ENCODE measurements around the gene C1orf105.

C1orf105 gene

DNA sequence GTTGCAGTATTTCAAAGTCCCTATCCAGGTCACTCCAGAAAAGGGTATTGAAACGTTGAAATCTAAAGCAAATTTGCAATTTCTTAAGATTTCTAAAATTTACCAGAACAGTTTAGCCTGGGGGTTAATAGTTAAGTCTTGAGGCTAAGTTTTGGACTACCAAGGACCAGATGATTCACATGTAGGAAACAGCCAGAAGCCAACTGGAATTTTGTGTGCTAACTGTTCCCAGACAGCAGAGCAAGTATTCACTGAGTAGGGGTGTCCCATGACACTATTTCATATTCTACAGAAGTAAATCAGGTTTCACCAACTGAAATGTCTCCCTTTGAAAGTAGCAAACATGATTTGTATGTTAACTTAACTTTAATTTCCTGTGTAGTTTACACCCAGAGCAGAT, 11.5 kb upstream of the C1orf105 start:
- TF ChIP-seq, protein P1, sequence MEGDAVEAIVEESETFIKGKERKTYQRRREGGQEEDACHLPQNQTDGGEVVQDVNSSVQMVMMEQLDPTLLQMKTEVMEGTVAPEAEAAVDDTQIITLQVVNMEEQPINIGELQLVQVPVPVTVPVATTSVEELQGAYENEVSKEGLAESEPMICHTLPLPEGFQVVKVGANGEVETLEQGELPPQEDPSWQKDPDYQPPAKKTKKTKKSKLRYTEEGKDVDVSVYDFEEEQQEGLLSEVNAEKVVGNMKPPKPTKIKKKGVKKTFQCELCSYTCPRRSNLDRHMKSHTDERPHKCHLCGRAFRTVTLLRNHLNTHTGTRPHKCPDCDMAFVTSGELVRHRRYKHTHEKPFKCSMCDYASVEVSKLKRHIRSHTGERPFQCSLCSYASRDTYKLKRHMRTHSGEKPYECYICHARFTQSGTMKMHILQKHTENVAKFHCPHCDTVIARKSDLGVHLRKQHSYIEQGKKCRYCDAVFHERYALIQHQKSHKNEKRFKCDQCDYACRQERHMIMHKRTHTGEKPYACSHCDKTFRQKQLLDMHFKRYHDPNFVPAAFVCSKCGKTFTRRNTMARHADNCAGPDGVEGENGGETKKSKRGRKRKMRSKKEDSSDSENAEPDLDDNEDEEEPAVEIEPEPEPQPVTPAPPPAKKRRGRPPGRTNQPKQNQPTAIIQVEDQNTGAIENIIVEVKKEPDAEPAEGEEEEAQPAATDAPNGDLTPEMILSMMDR (IDR thresholded peaks at IDR 0.05; ENCODE audit: extremely low read depth, missing control alignments), result no peak
- no peak for DNase-seq (ENCODE audit: low spot score)

DNA sequence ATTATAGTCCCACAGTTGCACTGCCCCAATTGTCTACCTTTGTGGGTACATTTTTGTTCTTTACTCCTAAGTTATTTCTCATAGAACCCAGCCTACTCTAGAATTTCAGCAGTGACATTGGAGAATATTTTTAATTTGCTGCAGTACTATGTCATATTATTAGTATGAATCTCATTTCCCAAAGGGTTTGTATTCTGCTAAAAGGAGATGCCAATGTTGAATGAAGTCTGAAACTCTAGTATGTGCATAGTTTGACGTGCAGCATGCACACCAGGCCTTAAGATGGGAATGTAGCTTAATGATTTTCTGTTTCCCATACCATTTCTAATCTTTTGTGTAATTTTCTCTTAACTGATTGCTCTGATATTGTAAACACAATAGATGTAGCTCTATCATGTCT, 10.5 kb upstream of the C1orf105 start:
- no peak for DNase-seq (ENCODE audit: low spot score)
- TF ChIP-seq, protein P1 (IDR thresholded peaks at IDR 0.05; ENCODE audit: extremely low read depth, missing control alignments), result no peak

DNA sequence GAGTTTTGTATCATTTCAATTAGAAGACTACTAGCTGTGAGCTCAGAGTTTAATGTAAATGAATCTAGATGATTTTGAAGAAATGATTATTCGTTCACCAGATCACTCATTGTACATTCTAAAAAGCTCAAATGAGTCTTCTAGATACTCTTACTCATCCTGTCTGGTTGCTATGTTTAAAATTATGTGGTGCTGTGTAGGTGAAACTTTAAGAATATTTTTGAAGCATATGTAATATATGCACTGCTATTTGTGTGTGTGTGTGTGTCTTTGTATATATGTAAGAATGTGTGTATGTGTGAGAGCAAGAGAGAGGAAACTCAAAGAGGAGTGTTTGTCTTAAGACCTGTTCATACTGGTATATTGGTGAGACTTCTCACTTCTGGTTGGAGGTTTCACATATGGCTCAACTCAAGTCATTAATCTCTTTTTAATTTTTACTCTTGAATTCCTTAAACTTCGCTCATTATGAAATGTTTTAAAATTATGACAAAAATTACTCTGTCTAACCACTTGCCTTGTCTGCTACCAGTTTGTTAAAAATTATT, 8.6 kb upstream of the C1orf105 start:
- TF ChIP-seq, protein P1 (IDR thresholded peaks at IDR 0.05; ENCODE audit: extremely low read depth, missing control alignments), result no peak
- DNase-seq (ENCODE audit: low spot score), result no peak

DNA sequence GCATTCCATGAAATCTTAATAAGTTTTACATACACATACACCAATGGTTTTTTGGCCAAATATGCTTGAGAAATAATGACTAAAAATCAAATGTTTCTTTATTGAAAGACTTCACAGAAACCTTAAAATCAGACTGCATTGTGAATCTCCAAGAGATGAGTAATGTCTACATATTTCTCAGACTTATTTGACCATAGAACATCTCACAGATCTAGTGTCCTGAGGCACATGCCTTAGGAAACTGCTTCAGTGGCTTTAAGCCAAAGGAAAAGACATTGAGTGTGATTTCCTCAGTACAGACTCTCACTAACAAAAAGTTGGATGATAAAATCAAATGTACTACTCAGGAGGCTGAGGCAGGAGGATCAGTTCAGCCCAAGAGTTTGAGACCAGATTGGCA, 6.2 kb upstream of the C1orf105 start:
- no peak for DNase-seq (ENCODE audit: low spot score)
- TF ChIP-seq, protein P1 (IDR thresholded peaks at IDR 0.05; ENCODE audit: extremely low read depth, missing control alignments), result no peak

DNA sequence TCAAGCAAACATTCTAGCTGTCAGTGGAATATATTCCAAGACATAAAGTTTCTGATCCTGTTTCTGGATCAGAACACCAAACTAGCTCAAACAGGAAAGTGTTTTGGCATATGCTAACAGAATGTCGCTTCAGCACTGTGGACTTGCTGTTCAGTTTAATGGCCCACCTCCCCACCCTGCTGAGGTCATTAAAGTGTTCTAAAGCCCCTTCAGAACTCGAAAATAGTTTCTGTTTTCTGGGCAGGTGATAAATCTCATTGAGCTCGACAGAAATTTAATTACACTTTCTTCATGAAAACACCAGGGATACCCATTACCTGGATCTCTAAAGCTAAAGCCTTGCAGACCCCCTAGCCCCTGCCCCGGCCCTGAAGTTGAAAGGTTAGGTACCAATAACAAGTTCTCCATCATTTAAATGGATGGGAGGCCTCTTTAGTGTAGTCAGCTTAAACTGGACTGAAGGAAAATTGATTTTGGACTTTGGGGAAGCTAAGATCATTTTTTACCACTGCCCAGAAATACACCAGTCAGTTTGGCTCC, 3.9 kb upstream of the C1orf105 start:
- TF ChIP-seq, protein P1 (IDR thresholded peaks at IDR 0.05; ENCODE audit: extremely low read depth, missing control alignments), result no peak
- DNase-seq (ENCODE audit: low spot score), result no peak

DNA sequence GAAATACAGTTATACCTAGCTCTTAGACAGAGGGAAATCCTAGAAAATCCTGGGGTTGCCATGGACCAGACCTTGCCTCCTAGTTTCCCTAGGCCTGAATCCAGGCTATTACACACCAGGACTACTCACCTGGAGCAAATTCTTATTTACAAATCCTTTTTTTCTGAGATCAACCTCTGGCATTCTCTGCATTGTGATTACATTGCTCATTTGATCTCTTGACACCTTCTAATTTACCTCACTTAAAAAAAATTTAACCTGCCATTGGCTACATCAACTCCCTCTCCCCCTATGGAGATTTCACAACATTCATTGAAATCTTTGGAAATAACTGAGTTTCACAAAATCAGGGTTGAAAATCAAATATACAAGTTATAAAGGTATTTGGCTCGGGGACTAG, 2.9 kb upstream of the C1orf105 start:
- TF ChIP-seq, protein P1 (IDR thresholded peaks at IDR 0.05; ENCODE audit: extremely low read depth, missing control alignments), result no peak
- DNase-seq (ENCODE audit: low spot score), result no peak

DNA sequence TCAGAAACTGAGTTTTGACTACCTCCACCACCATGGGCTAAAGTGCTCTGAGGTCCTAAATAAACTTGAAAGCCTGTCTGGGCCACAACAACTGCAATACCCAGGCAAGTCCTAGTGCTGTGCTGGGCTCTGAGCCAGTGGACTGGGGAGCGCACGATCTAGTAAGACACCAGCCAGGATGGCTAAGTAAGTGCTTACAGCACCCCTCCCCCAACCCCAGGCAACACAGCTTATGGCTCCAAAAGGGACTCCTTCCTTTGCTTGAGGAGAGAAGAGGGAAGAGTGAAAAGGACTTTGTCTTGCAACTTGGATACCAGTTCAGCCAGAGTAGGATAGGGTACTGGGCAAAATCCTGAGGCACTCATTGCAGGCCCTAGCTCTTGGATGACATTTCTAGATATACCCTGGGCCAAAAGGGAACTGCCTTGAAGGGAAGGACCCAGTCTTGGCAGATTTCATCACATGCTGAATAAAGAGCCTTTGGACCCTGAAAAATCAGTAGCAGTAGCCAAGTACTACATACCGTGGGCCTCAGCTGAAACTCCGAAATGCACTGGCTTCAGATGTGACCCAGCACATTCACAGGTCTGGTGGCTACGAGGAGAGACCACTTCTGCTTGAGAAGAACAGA, 1.6 kb downstream of the C1orf105 start:
- DNase-seq (ENCODE audit: low spot score), result no peak
- TF ChIP-seq, protein P1 (IDR thresholded peaks at IDR 0.05; ENCODE audit: extremely low read depth, missing control alignments), result no peak

Data from GM20000 (cell line).